Stimulated activated CD4-positive, alpha-beta T cell treated with anti-CD3 and anti-CD28 coated beads, Interleukin-1b, Interleukin-23, amount 100 ng/mL, for 24 hours (primary cell): Measurements from ENCODE around the gene TMA7.
"Not testable (repeated sequence)": the region's sequence is repeated elsewhere in the genome, so short reads cannot be mapped to it uniquely, and the experiment has no call there.

ENCODE experiments used
- DNase-seq, 4 experiments: peaks; one replicate each; pipeline ENCODE4 v3.0.0-alpha.2; 2020; ENCODE audit warnings: low read depth in 4 of 4, low spot score in 1 of 4

The TMA7 gene

GRCh38 chr3:48439820-48440589, at the start of gene TMA7, which contains the start of gene CCDC51:
Gene TMA7 (plus strand): TSS chr3:48440257. CDS start chr3:48440297, 40 bp downstream.
Gene CCDC51 (minus strand): TSS chr3:48440119. CDS start chr3:48435128, 4,991 bp downstream.
- DNase-seq: peak; percentile 94 to 98 (median 97)

- DNase-seq: no peak
Measured at GRCh38 chr3:48394391-48394790, 45.7 kb upstream of the TMA7 start.

GRCh38 chr3:48395714-48396113, 44.3 kb upstream of the TMA7 start:
- no peak for DNase-seq

- no peak for DNase-seq
Measured at GRCh38 chr3:48397767-48398681, 42.0 kb upstream of the TMA7 start.

GRCh38 chr3:48398701-48399386, 41.2 kb upstream of the TMA7 start:
- DNase-seq: no peak

- no peak for DNase-seq
Measured at GRCh38 chr3:48399387-48400172, 40.5 kb upstream of the TMA7 start.

- peak; percentile 28 to 38 (median 36) for DNase-seq
Measured at GRCh38 chr3:48400824-48401433, 39.1 kb upstream of the TMA7 start.

- DNase-seq: not testable (repeated sequence)
Measured at GRCh38 chr3:48401434-48401901, 38.6 kb upstream of the TMA7 start.

GRCh38 chr3:48402281-48402732, 37.8 kb upstream of the TMA7 start:
- DNase-seq: no peak

- no peak for DNase-seq
Measured at GRCh38 chr3:48402907-48403306, 37.1 kb upstream of the TMA7 start.

- DNase-seq: no peak
Measured at GRCh38 chr3:48403533-48404439, 36.3 kb upstream of the TMA7 start.

GRCh38 chr3:48404440-48405342, 35.4 kb upstream of the TMA7 start:
- no peak for DNase-seq

GRCh38 chr3:48405343-48405881, 34.6 kb upstream of the TMA7 start:
- DNase-seq: no peak

GRCh38 chr3:48405971-48406370, 34.1 kb upstream of the TMA7 start:
- DNase-seq: no peak

- DNase-seq: no peak
Measured at GRCh38 chr3:48406443-48407431, 33.3 kb upstream of the TMA7 start.

- no peak for DNase-seq
Measured at GRCh38 chr3:48407542-48408099, 32.4 kb upstream of the TMA7 start.
